HG03558 (cell line): ENCODE results near the gene PLEKHA6.

Source experiments
- ATAC-seq: cut with Tn5 transposase; IDR thresholded peaks from one replicate; pipeline ENCODE4 v1.9.1; 2021; ENCODE audit warnings: moderate number of reproducible peaks; ENCODE audit not compliant: unreplicated experiment; ENCODE audit errors: extremely low read depth

PLEKHA6 gene

GRCh38 chr1:204198348-204199340, 161.1 kb downstream of the PLEKHA6 start:
- ATAC-seq: no peak

- ATAC-seq: no peak
Measured at GRCh38 chr1:204197068-204197467, 162.7 kb downstream of the PLEKHA6 start.

GRCh38 chr1:204196068-204196795, 163.5 kb downstream of the PLEKHA6 start, which contains the start of gene KISS1:
TSS of gene KISS1 (minus strand) at chr1:204196491. CDS start at chr1:204192876, 3,615 bp downstream.
- no peak for ATAC-seq

GRCh38 chr1:204194771-204195170, 165.0 kb downstream of the PLEKHA6 start:
- no peak for ATAC-seq

- no peak for ATAC-seq
Measured at GRCh38 chr1:204194080-204194479, 165.6 kb downstream of the PLEKHA6 start.

- no peak for ATAC-seq
Measured at GRCh38 chr1:204192589-204193352, 167.0 kb downstream of the PLEKHA6 start.

GRCh38 chr1:204192046-204192445, 167.7 kb downstream of the PLEKHA6 start:
- no peak for ATAC-seq

GRCh38 chr1:204191456-204191855, 168.3 kb downstream of the PLEKHA6 start:
- ATAC-seq: no peak

GRCh38 chr1:204190212-204191211, 169.2 kb downstream of the PLEKHA6 start:
- no peak for ATAC-seq

- no peak for ATAC-seq
Measured at GRCh38 chr1:204188959-204189639, 170.6 kb downstream of the PLEKHA6 start.

GRCh38 chr1:204186597-204186996, 173.1 kb downstream of the PLEKHA6 start:
- no peak for ATAC-seq

GRCh38 chr1:204181116-204181515, 178.6 kb downstream of the PLEKHA6 start:
- no peak for ATAC-seq

- no peak for ATAC-seq
Measured at GRCh38 chr1:204180133-204180532, 179.6 kb downstream of the PLEKHA6 start.

- no peak for ATAC-seq
Measured at GRCh38 chr1:204178487-204179281, 181.0 kb downstream of the PLEKHA6 start.

GRCh38 chr1:204177133-204177532, 182.6 kb downstream of the PLEKHA6 start:
- ATAC-seq: no peak

GRCh38 chr1:204176049-204176448, 183.7 kb downstream of the PLEKHA6 start:
- ATAC-seq: no peak

- ATAC-seq: no peak
Measured at GRCh38 chr1:204174958-204175357, 184.8 kb downstream of the PLEKHA6 start.
